ENCODE data around the gene DLG1.
"Not testable (repeated sequence)": the region's sequence is repeated elsewhere in the genome, so short reads cannot be mapped to it uniquely, and the experiment has no call there.

The DLG1 gene

GRCh38 chr3:197216169-197216860 lies 82.1 kb downstream of the DLG1 start:
- DNase-seq (ENCODE audit: low read depth in 3 of 3, low spot score in 1 of 3): no peak

- DNase-seq (ENCODE audit: low read depth in 3 of 3, low spot score in 1 of 3): no peak
Measured at GRCh38 chr3:197212290-197212689, 86.1 kb downstream of the DLG1 start.

DNA sequence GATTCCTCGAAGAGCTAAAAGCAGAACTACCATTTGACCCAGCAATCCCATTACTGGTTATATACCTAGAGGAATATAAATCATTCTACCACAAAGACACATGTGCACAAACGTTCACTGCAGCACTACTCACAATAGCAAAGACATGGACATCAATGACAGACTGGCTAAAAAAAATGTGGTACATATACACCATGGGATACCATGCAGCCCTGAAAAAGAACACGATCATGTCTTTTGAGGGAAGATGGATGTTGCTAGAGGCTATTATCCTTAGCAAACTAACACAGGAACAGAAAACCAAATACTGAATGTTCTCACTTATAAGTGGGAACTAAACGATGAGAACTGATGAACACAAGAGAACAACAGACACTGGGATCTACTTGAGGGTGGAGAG lies 86.7 kb downstream of the DLG1 start:
- DNase-seq (ENCODE audit: low read depth in 3 of 3, low spot score in 1 of 3): not testable (repeated sequence)

- no peak for DNase-seq (ENCODE audit: low read depth in 3 of 3, low spot score in 1 of 3)
Measured at GRCh38 chr3:197209366-197210260, 88.8 kb downstream of the DLG1 start.

DNA sequence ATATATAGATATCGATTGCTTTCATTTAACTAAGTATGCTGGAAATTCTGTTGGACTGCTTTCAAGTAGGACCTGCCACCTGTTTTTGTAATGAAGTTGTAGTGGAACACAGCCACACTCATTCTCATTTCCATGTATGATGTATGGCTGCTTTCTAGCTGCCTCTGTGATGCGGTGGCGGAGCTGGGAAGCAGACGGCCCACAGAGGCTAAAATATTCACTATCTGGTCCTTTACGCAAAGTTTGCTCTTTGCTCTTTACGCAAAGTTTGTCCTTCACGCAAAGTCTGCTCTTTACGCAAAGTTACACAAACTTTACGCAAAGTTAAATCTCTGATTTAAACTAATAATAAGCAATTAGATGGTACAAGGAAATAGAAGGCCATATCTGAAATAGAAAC lies 91.5 kb downstream of the DLG1 start:
- DNase-seq (ENCODE audit: low read depth in 3 of 3, low spot score in 1 of 3): no peak

- no peak for DNase-seq (ENCODE audit: low read depth in 3 of 3, low spot score in 1 of 3)
Measured at GRCh38 chr3:197205675-197206074, 92.7 kb downstream of the DLG1 start.

GRCh38 chr3:197205265-197205664 lies 93.1 kb downstream of the DLG1 start:
- DNase-seq (ENCODE audit: low read depth in 3 of 3, low spot score in 1 of 3): no peak

DNA sequence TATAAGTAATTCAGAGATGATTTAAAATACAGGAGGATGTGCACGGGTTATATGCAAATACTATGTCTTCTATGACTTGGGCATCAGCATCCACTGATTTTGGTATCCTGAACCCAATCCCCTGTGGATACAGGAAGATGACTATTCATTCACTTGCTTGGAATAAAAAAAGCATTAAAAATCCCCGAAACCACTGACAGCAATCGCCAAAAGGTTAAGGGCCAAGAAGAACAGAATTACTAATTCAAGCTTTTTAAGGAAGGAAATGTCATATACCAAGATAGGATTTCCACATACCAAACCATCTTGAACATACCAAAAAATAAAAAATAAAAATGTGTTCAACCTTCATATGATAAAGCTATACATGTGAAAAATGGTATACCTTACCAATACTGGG lies 93.7 kb downstream of the DLG1 start:
- DNase-seq (ENCODE audit: low read depth in 3 of 3, low spot score in 1 of 3): no peak

GRCh38 chr3:197203714-197204146 lies 94.7 kb downstream of the DLG1 start:
- DNase-seq (ENCODE audit: low read depth in 3 of 3, low spot score in 1 of 3): no peak

- no peak for DNase-seq (ENCODE audit: low read depth in 3 of 3, low spot score in 1 of 3)
Measured at GRCh38 chr3:197202694-197203093, 95.7 kb downstream of the DLG1 start.

- DNase-seq (ENCODE audit: low read depth in 3 of 3, low spot score in 1 of 3): no peak
Measured at GRCh38 chr3:197201791-197202452, 96.5 kb downstream of the DLG1 start.

DNA sequence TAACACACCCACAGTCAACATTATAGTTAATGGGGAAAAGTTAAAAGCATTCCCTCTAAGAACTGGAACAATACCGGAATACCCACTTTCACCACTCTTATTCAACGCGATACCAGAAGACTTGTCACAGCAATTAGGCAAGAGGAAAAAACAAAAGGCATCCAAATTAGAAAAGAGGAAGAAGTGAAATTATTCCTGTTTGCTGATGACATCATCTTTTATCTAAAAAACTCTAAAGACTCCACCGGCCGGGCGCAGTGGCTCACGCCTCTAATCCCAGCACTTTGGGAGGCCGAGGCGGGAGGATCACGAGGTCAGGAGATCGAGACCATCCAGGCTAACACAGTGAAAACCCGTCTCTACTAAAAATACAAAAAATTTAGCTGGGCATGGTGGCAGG lies 97.6 kb downstream of the DLG1 start:
- DNase-seq (ENCODE audit: low read depth in 3 of 3, low spot score in 1 of 3): not testable (repeated sequence)

DNA sequence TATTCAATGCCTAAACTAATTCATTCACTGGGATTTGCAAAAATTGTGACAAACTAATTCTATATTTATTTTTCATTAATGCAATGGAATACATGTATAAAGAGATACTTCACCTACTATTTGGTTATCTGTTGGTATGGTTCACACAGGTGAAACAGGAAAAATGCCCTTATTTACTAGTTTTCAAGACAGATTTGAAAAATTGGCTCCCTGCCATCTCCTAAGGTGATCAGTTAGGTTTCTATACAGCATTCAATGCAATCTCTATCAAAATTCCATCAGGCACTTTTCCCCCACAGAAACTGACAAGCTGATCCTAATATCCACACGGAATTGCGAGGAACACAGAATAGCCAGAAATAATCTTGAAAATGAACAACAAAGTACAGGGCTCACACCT lies 101.1 kb downstream of the DLG1 start:
- DNase-seq (ENCODE audit: low read depth in 3 of 3, low spot score in 1 of 3): no peak

DNA sequence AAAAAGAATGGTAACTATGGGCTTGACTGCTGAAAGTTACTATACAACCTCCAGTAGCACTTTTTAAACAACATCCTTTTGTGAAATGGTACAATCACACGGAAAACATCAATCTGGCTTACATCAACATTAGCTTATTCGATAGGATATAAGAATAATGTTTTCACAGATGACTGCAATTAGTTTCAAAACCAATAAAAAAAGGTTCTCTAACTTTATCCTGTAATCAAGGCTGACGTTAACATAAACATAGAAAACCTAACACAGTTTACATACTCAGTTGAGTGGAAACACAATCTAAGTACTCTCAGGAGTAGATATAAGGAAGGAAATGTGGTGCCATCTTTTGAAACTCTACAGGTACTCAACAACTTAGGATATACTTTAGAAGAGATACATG lies 102.2 kb downstream of the DLG1 start:
- no peak for DNase-seq (ENCODE audit: low read depth in 3 of 3, low spot score in 1 of 3)

DNA sequence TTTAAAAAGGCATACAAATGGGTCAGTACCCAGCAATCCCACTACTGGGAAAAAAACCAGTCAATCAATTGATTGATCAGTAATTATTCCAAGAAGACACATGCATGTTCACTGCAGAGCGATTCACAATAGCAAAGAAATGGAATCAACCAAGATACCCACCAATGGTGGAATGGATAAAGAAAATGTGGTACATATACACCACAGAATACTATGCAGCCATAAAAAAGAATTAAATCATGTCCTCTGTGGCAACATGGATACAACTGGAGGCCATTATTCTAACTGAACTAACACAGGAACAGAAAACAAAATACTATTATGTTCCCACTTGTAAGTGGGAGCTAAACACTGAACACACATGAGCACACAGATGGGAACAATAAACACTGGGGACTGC lies 103.1 kb downstream of the DLG1 start:
- DNase-seq (ENCODE audit: low read depth in 3 of 3, low spot score in 1 of 3): no peak

GRCh38 chr3:197193759-197194158 lies 104.7 kb downstream of the DLG1 start:
- not testable (repeated sequence) for DNase-seq (ENCODE audit: low read depth in 3 of 3, low spot score in 1 of 3)

DNA sequence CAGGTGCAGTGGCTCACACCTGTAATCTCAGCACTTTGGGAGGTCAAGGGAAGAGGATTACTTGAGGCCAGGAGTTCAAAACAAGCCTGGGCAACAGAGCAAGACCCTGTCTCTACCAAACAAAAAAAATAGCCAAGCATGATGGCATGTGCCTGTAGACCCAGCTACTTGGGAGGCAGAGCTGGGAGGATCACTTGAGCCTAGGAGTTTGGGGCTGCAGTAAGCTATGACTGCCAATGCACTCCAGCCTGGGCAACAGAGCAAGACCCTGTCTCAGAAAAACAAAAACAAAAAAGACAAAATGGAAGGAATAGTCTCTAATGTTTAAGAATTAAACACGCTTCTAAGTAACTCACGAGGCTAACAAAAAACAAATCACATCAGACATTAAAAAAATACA lies 106.5 kb downstream of the DLG1 start:
- DNase-seq (ENCODE audit: low read depth in 3 of 3, low spot score in 1 of 3): no peak

DNA sequence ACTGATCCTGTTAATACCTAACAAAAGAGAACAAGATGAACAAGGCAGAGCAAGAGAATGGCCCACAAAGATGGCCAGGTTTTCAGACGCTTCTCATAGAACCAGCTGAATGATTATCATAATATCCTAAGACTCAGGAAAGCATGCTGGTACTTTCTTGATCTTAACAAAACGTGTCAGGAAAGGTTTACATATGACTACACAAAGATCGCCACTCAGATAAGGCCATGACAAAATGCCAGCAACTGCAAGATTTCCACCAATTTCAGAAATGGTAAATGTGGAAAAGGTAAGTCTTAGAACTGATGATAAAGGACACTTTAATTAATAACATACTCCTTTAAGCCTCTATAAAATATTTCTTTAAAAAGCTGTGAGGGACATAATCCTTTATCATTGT lies 108.8 kb downstream of the DLG1 start:
- DNase-seq (ENCODE audit: low read depth in 3 of 3, low spot score in 1 of 3): no peak

DNA sequence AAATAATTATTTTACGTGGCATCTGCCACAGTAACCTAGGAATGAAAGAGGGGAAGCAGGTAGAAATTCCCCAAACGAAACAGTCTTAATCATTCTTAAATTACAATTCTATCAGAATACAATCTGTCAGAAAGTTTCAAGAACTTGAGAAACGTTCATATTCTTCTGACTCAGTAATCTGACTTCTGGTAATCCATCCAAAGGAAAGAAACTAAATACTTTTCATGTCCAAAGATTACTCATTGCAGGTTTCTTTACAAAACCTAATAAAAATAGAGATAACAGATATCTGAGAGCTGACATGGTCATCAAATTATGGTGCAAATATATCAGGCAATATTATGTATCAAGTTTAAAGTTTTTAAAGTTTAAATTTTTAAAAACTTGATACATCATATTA lies 109.4 kb downstream of the DLG1 start:
- no peak for DNase-seq (ENCODE audit: low read depth in 3 of 3, low spot score in 1 of 3)

- no peak for DNase-seq (ENCODE audit: low read depth in 3 of 3, low spot score in 1 of 3)
Measured at GRCh38 chr3:197186887-197187588, 111.4 kb downstream of the DLG1 start.

GRCh38 chr3:197183582-197183981 lies 114.8 kb downstream of the DLG1 start:
- DNase-seq (ENCODE audit: low read depth in 3 of 3, low spot score in 1 of 3): no peak
